KMS-11 (cell line): ENCODE results near the gene MMP11.

Experiments used
- H2AFZ ChIP-seq: fragments of 200-600 bp; sonication (generic); 2 replicates; pipeline ENCODE4 v1.6.1; 2016; ENCODE audit warnings: antibody characterized with exemption, mixed run types, low read depth
- H3K27ac ChIP-seq: fragments of 200-600 bp; sonication (generic); 2 replicates; pipeline ENCODE4 v1.6.1; 2016; ENCODE audit warnings: mild to moderate bottlenecking, mixed run types
- H3K27me3 ChIP-seq: fragments of 200-600 bp; sonication (generic); 2 replicates; pipeline ENCODE4 v1.6.1; 2017; ENCODE audit warnings: mild to moderate bottlenecking, low read depth, mixed run types, moderate library complexity; ENCODE audit not compliant: insufficient read depth
- H3K36me3 ChIP-seq: fragments of 200-600 bp; sonication (generic); 2 replicates; pipeline ENCODE4 v1.6.1; 2017; ENCODE audit warnings: mild to moderate bottlenecking, mixed run types; ENCODE audit not compliant: insufficient read depth
- H3K4me1 ChIP-seq: fragments of 200-600 bp; sonication (generic); 2 replicates; pipeline ENCODE4 v1.6.1; 2016; ENCODE audit warnings: mild to moderate bottlenecking, low read depth, mixed run types; ENCODE audit not compliant: poor library complexity, severe bottlenecking
- H3K4me2 ChIP-seq: fragments of 200-600 bp; sonication (generic); 2 replicates; pipeline ENCODE4 v1.7.0; 2016; ENCODE audit warnings: mild to moderate bottlenecking, mixed run types
- H3K4me3 ChIP-seq: fragments of 200-600 bp; sonication (generic); IDR thresholded peaks from 2 replicates; pipeline ENCODE4 v1.6.1; 2017; ENCODE audit warnings: low read depth, low read length, mixed read lengths; ENCODE audit not compliant: insufficient read depth
- H3K79me2 ChIP-seq: fragments of 200-600 bp; sonication (generic); 2 replicates; pipeline ENCODE4 v1.6.1; 2016; ENCODE audit warnings: low read depth, mixed run types; ENCODE audit not compliant: insufficient read depth
- H3K9ac ChIP-seq: fragments of 200-600 bp; sonication (generic); 2 replicates; pipeline ENCODE4 v1.6.1; 2016; ENCODE audit warnings: mild to moderate bottlenecking, mixed run types
- H4K20me1 ChIP-seq: fragments of 200-600 bp; sonication (generic); 2 replicates; pipeline ENCODE4 v1.6.1; 2016; ENCODE audit warnings: mild to moderate bottlenecking, mixed run types; ENCODE audit not compliant: insufficient read depth
- TF ChIP-seq, protein P1 (sequence below): fragments of 200-600 bp; sonication (generic); conservative IDR thresholded peaks from 2 replicates; pipeline ENCODE4 v1.6.1; 2017; ENCODE audit warnings: low read depth, mild to moderate bottlenecking, antibody characterized with exemption, low read length, moderate library complexity, mixed read lengths

The MMP11 gene

DNA sequence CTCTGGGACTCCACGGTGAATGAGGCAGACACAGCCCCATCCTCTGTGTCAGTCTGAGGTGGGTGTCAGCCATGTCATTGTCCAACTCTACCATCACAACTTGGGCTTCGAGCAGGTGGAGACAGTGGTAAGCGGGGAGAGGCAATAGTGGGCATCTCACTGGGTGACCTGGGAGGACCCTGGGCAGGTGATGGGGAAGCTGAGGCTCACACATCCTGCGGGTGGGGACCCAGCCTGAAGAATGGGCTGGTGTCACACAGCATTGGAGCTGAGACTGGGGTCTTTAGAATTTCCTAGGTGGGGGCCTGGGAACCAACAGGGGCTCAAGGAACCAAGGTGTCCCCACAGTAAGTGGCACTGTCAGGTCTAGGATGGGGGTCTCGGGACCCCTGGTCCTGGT, 7.1 kb downstream of the MMP11 start:
- Histone ChIP-seq H3K9ac (no peak overlapping the region), H4K20me1 (no peaks in the 10 kb centered on the region), H3K4me1 (peaks cover 9% of the 10 kb centered on the region), H3K79me2 (no peaks in the 10 kb centered on the region), H3K36me3 (no peaks in the 10 kb centered on the region), H2AFZ (no peak overlapping the region), H3K27ac (no peak overlapping the region), H3K4me3 (no peak overlapping the region), H3K27me3 (no peaks in the 10 kb centered on the region), H3K4me2 (no peak overlapping the region)
- TF ChIP-seq, protein P1, sequence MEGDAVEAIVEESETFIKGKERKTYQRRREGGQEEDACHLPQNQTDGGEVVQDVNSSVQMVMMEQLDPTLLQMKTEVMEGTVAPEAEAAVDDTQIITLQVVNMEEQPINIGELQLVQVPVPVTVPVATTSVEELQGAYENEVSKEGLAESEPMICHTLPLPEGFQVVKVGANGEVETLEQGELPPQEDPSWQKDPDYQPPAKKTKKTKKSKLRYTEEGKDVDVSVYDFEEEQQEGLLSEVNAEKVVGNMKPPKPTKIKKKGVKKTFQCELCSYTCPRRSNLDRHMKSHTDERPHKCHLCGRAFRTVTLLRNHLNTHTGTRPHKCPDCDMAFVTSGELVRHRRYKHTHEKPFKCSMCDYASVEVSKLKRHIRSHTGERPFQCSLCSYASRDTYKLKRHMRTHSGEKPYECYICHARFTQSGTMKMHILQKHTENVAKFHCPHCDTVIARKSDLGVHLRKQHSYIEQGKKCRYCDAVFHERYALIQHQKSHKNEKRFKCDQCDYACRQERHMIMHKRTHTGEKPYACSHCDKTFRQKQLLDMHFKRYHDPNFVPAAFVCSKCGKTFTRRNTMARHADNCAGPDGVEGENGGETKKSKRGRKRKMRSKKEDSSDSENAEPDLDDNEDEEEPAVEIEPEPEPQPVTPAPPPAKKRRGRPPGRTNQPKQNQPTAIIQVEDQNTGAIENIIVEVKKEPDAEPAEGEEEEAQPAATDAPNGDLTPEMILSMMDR, result no peak

DNA sequence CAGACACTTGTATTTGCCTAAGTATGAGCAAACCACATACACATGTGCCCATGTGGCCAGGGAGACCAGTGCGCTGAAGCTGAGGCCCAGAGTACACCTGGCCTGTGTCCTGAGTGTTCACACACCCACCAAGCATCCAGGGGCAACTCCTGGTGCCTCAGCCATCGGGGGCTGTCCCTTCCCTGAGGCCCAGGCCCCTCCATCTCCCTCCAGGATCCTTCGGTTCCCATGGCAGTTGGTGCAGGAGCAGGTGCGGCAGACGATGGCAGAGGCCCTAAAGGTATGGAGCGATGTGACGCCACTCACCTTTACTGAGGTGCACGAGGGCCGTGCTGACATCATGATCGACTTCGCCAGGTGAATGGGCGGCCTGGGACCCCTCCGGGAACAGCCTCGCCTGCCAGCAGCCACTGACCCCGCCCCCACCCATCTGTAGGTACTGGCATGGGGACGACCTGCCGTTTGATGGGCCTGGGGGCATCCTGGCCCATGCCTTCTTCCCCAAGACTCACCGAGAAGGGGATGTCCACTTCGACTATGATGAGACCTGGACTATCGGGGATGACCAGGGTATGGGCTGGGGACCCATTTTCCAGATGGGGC, 7.6 kb downstream of the MMP11 start:
- no peak overlapping the region for H3K4me2 ChIP-seq
- H3K27me3 ChIP-seq, result no peaks in the 10 kb centered on the region
- no peak overlapping the region for H3K27ac ChIP-seq
- H2AFZ ChIP-seq, result no peak overlapping the region
- no peak overlapping the region for H3K9ac ChIP-seq
- H3K79me2 ChIP-seq, result no peaks in the 10 kb centered on the region
- TF ChIP-seq, protein P1, result no peak
- peaks cover 10% of the 10 kb centered on the region for H3K4me1 ChIP-seq
- no peaks in the 10 kb centered on the region for H4K20me1 ChIP-seq
- H3K36me3 ChIP-seq, result no peaks in the 10 kb centered on the region
- no peak overlapping the region for H3K4me3 ChIP-seq

DNA sequence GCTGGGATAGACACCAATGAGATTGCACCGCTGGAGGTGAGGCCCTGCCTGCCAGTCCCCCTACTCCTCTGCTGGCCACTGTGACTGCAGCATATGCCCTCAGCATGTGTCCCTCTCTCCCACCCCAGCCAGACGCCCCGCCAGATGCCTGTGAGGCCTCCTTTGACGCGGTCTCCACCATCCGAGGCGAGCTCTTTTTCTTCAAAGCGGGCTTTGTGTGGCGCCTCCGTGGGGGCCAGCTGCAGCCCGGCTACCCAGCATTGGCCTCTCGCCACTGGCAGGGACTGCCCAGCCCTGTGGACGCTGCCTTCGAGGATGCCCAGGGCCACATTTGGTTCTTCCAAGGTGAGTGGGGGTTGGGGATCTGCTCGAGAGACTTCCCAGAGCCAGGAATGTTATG, 8.4 kb downstream of the MMP11 start:
- TF ChIP-seq, protein P1, result no peak
- H3K79me2 ChIP-seq, result no peaks in the 10 kb centered on the region
- no peak overlapping the region for H2AFZ ChIP-seq
- no peaks in the 10 kb centered on the region for H3K36me3 ChIP-seq
- no peak overlapping the region for H3K4me2 ChIP-seq
- no peaks in the 10 kb centered on the region for H4K20me1 ChIP-seq
- no peak overlapping the region for H3K9ac ChIP-seq
- H3K27ac ChIP-seq, result no peak overlapping the region
- H3K4me1 ChIP-seq, result peaks cover 17% of the 10 kb centered on the region
- no peaks in the 10 kb centered on the region for H3K27me3 ChIP-seq
- no peak overlapping the region for H3K4me3 ChIP-seq

DNA sequence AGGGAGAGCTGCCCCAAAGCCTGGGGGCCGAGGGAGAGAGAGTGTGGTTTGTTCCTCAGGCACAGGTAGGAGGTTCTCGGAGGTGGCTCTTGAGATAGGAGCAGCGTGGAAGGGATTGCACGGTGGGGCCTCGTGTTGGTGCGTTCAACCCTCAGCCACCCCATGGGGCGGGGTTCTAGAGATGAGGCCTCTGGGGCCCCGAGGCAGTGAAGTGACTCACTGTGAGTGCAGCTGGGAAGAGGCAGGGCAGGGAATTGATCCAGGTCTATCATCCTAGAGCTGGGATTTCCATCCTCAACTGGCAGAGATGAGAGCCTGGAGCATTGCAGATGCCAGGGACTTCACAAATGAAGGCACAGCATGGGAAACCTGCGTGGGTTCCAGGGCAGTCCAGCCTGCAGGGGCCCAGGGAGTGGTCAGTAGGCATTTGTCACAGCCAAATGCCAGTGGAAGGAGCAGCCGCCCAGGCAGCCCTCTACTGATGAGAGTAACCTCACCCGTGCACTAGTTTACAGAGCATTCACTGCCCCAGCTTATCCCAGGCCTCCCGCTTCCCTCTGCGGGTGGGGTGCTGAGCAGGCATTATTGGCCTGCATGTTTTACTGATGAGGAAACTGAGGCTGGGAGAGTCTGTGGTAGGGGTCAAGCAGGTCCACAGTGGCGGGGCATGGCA, 9.0 kb downstream of the MMP11 start:
- no peaks in the 10 kb centered on the region for H3K36me3 ChIP-seq
- no peak overlapping the region for H3K4me2 ChIP-seq
- peaks cover 22% of the 10 kb centered on the region for H3K4me1 ChIP-seq
- TF ChIP-seq, protein P1, result no peak
- no peak overlapping the region for H3K9ac ChIP-seq
- no peak overlapping the region for H3K27ac ChIP-seq
- no peaks in the 10 kb centered on the region for H3K27me3 ChIP-seq
- no peak overlapping the region for H2AFZ ChIP-seq
- H3K79me2 ChIP-seq, result no peaks in the 10 kb centered on the region
- H3K4me3 ChIP-seq, result no peak overlapping the region
- no peaks in the 10 kb centered on the region for H4K20me1 ChIP-seq
